Karpas-422 (cell line): ENCODE measurements around the gene ABRACL. TPM values are rescaled to one million over a fixed set of nuclear protein-coding genes. Genes with fewer than 3 reads are reported as not detected.

Experiments used
- total RNA-seq: library from RNA; depleted of rRNA; stranded (reverse); fragments of >200 nt; shearing (Covaris generic); gene quantifications from 2 replicates; pipeline ENCODE4 v1.2.3, GENCODE V29; 2014; ENCODE audit warnings: low replicate concordance; rRNA removed

ABRACL gene
- total RNA-seq, 1 experiment from 2014 or later: 219 TPM

Other genes starting within 250 kb of the ABRACL start
- not detected in 2 replicates for gene ECT2L, start 232.7 kb upstream of the ABRACL start, total RNA-seq
- 43.3 and 82.6 TPM in 2 replicates for gene REPS1, start 40.5 kb upstream of the ABRACL start, total RNA-seq
- 68.8 and 90.8 TPM in 2 replicates for gene HECA, start 106.3 kb downstream of the ABRACL start, total RNA-seq